K562 treated with DMSO at 1 percent for 12 hours (cell line): ENCODE results near the gene OSR1. TPM values are rescaled to one million over a fixed set of nuclear protein-coding genes. Genes with fewer than 3 reads are reported as not detected.

Experiments used
- total RNA-seq: library from RNA; unstranded; fragments of 300-600 nt; gene quantifications from 2 replicates; pipeline ENCODE4 v1.2.3, GENCODE V29; 2022; ENCODE audit not compliant: insufficient read depth

Gene OSR1
- not detected in 2 replicates for total RNA-seq

GRCh38 chr2:19358242-19359020 lies at the start of gene OSR1:
Gene OSR1, minus strand, starts transcription at chr2:19358623. Its CDS starts 4,818 bp downstream, at chr2:19353805.

